ENCODE data around the gene CYTH1.
A peak's percentile ranks its signal among the peaks of the same experiment; 100 is the strongest.

Gene CYTH1

DNA sequence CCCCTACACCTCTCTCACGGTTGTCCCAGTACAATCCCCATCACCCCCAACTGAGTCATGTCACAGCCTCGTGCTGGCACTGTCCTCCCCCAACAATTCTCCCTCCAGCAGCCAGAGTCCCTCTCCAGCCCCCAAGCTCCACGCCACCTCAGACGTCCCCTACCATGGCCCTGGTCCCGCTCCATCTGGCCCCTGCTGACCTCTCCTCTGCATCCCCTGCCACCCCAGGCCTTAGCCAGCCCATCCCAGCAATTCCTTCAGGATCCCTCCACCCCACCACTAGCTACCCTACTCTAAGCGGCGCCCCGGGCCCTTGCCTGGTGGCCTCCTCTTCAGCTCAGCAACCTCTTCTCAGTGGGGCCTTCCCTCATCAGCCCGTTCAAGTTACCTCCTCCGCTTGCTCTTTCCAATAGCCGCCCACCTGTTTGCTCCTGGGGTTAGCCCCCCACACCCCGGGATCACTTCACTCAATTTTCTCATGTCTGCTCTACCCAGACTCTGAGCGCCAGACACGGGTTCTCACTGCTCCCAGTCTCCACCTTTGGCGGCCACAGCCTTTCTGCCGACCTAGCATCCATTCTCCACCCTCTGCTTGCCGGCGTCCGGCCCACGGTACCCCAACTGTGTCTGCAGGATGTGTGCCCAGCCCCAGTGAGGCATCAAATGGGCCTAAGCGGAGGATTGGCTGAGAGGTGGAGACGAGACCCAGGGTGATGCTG, 112.7 kb downstream of the CYTH1 start:
- no peak for DNase-seq

DNA sequence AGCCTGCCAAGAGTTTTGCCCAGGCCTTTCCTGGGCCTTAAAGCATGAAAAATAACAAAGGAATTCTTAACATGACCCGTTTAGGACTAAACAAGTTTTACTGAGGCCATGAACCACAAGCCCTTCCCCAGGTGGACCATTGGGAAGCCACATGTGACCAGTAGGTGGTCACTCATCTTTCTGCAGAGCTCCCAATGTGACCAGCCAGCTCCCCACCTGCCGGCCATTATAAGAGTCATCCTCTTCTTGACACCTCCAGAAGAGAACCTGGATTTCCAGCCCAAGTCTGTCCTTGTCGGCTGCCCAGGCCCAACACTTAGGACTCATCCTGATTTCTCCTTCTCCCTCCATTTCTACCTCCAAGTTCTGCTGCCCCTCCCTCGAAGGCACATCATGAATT, 113.2 kb downstream of the CYTH1 start:
- no peak for DNase-seq

DNA sequence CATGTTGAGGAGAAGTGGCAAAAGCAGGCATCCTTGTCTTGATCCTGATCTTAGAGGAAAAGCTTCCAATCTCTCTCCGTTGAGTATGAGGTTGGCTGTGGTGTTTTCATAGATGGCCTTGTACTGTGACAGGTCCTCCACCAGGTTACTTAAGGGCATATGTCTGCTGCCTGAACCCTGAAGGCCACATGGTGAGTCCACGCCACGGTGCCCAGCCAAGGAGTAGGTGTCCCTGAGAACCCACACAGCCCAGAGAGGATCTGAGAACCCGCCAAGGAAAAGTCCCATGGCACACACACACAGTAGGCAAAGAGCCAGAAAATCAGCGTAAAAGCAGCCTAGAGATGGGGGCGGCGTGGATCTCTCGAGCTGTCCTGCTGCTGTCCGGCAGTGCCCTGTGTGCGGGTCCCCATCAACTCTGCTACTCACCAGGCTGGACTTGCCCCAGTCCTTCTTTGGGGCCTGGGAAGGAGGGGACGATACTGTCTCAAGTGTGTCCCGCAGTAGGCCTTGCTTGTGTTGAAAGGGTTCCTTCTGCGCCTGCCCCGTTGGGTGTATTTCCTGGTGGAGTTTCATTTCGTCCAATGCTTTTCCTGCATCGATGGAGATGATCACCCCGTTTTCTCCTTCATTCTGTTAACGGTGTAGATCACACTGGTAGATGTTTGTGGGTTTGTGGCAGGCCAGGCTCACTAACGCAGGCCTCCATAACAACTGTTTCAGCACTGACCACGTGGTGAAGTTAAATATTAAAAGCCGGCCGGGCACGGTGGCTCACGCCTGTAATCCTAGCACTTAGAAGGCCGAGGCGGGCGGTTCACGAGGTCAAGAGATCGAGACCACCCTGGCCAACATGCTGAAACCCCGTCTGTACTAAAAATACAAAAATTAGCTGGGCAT, 114.1 kb downstream of the CYTH1 start:
- no peak for DNase-seq

DNA sequence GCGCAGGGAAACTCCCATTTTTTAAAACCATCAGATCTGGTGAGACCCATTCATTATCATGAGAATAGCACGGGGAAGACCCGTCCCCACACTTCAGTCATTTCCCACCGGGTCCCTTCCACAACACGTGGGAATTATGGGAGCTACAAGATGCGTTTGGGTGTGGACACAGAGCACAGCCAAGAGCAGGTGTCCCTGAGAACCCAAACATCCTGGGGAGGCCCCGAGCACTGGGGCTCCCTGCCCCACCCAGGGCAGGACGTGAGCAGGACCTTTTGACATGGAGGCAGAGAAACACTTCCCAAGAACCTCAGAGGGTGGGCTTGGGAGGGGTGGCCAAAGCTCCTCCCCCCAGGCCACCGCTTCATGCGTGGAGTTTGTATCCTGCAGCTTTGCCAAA, 115.0 kb downstream of the CYTH1 start:
- DNase-seq = no peak

DNA sequence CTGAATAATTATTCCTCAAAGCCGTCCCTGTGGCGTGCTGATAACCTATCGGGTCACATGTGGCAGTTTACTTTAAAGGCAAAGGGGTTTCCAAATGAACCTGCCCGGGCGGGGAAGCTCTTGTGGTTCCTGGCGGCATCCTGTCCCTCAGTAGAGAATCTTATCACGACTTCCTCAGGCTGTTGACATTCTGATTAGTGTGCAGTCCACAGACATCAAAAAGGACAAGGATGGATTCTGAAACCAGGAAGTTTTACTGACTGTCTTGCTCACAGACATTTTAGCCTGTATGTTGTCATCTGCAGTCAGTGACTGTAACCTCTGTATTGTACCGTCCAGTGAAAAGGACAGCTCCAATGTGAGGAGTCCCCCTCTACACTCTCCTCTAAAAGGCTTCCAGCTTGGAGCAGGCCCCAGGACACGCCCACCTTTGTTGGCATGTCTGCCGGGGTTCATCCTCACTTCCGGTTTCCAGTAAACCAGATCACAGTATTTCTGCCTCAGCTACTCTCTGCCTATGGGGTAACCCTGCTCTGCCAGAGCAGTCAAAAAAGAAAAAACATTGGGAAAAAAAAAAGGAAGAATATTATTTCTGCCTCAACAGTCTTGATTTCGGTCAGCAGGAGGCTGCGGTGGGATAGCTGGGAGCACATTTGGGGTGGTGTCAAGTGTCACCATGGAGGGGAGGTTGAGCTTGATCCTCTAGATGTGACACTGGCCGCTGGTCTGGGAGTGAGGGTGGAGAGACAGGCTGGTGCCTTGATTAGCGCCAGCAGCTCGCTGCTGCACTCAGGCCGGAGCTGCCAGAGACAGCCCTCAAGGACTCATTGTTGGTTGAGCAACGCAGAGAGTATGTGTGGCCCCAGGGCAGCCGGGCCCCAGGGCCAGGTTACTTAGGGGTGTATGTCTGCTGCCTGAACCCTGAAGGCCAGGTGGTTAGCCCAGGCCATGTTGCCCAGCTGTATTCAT, 115.8 kb downstream of the CYTH1 start:
- DNase-seq = no peak

DNA sequence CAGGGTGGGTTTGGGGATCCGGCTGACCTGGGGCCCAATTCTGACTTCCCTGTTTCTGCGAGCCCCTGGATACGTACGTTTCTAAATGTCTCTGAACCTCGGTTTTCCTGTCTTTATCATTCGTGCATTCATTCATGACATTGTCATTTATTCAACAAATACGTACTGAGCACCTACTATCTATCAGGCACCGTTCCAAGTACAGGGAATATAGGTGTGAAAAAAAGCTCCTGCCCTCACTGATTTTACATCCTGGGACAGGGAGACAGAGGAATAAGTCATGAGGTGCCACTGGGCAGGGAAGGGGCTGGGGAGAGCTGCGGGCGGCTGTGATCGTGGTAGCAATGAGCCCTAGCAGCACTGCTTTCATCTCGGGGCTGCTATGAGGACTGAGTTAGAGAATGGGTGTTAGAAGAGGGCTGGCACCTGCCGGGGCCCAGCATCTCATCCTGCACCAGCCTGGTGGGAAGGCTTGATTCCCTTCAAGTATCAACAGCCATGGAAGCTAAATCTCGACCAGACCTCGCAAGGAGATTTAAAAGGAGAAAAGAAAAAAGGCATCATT, 116.6 kb downstream of the CYTH1 start:
- DNase-seq = no peak

DNA sequence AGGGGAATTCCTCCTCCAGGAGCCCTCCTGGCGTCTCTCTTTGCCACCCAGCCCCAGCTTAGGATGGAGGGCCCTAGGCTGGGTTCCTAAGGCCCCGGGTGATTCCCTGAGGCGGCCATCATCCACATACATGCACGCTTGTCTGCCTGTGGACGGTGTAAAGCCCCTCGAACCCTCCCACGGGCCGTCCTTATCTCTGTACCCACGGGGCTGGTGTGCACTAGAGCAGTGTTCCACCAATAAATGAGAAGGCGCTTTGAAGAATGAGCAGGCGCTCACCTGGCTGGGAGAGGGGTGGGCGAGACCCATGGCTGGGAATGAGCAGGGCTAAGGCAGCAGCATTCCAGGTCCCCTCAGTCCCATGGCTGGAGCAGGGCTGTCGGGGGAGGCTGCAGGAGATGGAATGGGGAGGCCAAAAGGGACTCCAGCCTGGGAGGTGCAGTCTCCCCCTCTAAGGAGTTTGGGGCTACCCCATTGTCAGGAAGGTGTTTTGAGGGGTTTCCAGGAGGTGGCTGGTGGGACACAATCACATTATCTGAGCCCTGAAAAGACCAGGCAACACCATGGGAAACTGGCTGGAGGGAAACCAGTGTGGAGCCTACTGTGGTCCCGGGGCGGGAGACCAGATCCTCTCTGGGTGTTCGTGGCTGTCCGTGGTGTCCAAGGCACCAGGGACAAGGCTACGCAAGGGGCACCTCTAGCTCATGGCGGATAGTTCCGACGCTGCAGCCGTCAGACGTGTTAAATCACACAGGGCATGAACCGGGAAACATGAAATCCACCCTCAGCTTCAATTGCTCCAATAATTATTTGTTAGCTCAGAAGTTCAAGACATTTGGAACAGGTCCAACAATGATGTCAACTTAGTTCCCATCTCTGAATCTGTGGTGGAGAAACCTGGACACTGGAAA, 117.3 kb downstream of the CYTH1 start:
- peak; percentile 40 for DNase-seq

DNA sequence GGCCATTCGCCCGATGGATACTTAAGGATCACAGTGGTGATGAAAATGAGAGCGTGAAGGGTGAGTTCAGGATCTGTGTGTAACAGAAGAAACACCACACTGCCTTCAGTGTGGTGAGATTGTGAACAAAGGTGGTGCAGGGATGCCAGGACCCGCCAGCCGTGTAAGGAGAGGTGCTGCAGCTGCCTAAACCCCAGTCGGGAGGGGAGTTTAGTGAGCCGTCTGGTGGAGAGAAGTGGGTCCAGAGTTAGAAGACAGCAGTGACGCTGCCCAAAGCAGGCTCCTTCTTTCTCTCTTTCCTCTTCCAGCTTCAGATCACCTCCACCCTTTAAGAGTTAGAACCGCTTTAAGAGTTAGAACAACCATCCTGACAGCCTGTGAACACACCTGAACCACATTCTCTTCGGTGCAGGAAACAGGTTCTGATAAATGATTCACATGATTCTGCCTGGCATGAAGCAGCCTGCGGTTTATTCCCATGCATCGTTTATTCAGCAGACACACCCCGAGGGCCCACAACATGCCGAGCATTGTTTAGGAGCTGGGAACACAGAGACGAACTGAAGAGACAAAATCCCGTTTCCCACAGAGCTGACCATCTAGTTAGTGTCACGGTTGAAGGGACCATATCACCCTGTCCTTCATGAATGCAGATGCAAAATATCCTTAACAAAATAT, 120.8 kb downstream of the CYTH1 start:
- no peak for DNase-seq

DNA sequence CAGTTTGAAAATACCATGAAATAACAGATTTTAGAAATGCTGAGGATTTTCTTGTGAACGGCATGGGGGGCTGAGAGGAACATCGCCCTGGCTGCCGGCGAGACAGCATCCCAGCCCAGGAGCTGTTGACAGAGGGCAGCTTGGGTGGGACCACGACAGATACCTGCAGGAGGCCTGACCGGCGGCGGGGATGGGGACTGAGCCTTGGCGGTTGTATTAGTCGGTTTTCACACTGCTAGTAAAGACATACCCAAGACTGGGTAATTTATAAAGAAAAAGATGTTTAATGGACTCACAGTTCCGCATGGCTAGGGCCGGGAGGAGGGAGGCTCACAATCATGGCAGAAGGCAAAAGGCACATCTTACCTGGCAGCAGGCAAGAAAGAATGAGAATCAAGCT, 122.5 kb downstream of the CYTH1 start:
- no peak for DNase-seq

DNA sequence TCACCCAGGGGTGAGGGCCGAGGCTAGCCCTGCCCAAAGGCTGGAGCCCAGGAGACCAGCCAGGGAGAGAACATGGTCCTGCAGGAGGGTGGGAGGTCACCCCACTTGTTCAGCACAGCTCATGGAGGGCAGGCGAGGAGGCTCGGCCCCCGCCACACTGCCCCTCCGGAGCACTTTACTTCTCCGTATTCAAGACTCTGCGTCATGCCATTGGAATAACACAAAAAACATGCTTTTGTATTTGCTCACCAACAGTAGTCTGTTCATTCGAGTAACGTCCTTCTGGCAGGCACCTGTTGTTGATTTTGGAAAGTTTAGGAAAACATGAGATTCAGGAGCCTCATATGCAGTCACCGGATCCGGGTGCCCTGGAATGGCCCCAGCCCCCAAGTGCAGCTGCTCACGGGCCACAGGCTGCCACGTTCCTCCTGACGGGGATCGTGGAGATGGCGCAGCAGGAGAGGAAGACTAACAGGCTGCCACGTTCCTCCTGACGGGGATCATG, 123.7 kb downstream of the CYTH1 start:
- DNase-seq = no peak

DNA sequence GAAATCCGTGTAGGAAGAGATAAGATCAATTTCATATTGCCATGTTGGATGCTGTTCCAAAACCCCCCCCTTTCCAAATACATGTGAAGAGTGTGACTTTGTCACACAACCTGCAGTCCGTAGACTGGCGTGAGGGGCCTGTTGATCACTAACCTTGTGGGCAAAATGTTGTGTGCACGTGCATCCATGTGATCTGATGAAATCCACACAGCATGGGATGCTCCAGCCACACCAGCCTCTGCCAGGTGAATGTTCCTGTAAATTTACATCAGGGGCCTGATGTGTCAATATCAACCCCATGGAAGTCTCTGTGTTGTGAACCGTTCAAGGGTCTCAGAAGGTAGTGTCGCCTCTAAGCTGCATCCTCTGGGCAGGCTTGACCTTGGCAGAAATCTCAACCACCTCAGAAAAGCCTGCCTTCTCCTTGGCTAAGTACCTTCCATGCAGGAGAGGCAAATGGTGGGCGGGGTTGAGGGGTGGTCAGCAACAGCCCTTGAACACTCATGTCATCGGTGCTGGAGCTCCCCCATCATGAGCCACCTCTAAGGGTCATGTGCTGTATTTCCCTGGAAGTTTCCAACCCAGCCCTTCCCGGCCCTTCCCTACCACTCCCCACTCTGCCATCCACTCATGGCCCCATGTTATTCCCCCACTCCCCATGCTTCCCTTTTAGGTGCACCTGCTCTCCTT, 126.7 kb downstream of the CYTH1 start:
- no peak for DNase-seq

DNA sequence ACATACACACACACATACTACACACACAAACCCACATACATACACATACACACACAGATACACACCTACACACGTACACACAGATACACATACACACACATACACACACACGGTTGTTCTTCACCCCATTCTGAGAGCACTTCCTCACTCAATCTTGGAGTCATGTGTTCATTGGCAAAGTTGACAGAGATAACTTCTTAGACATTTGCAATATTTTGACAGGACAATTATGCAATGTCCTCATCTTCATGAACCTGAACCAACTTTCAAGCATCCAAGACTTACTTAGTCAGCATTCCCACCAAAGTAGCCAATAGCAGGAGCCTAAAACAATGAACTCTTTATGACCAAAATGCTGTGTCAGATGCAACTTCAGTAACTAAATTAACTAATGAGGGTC, 127.7 kb downstream of the CYTH1 start:
- no peak for DNase-seq

DNA sequence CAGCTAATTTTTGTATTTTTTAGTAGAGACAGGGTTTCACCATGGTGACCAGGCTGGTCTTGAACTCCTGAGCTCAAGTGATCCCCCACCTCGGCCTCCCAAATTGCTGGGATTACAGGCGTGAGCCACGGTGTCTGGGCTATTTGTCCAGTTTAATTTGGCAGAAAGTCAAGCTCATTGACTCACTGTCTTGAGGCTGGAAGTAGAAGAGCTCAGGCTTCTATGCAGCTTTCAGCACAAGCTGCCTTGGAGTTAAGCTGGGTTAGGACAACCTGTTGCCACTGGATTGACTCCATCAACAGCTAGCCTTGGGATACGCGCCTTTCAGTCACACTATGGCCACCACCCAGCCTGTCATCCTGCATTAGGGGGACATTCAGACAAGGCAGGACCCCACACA, 128.7 kb downstream of the CYTH1 start:
- DNase-seq = no peak

DNA sequence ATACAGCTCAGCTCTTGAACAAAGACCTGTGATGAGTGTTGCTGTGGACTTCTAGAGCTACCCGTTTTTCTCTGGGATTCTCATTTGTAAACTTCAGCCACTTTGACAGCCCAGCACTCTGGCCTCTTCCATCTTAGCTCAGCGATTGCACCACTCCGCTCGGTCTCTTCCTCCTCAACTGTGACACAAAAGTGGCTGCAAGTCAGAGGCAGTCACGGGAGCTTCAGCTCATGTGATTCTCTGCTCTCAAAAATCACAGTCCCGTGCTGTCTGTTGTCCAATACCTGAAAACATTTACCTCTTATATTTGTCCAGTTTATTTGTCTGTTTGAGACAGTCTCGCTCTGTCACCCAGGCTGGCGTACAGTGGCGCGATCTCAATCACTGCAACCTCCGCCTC, 129.2 kb downstream of the CYTH1 start:
- no peak for DNase-seq

DNA sequence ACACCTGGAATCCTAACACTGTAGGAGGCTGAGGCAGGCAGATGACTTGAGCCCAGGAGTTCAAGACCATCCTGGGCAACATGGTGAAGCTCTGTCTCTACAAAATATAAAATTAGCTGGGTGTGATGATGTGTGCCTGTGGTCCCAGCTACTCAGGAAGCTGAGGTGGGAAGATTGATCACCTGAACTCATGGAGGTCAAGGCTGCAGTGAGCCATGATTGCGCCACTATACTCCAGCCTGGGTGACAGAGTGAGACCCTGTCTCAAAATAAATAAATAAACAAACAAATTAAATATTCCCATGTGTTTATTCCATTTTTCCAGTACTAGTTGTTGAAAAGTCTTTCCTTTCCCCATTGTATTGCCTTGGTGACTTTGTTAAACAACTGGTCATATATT, 130.0 kb downstream of the CYTH1 start:
- no peak for DNase-seq

DNA sequence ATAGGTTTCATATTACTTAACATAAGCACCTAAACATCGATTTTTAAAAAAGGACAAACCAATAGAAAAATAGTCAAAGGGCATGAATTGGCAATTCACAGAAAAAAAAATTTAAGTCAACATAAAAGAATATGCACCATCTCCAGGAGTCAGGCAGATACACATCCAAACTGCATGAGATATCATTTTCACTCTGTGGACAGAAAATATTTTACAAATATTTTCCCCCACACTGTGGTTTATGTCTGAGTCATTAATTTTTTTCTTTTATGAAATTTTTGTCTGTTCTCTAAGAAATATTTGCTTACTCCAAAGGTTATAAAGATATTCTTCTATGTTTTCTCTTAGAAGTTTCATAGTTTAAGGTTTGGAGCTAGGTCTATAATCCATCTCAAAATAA, 130.5 kb downstream of the CYTH1 start:
- DNase-seq = no peak

DNA sequence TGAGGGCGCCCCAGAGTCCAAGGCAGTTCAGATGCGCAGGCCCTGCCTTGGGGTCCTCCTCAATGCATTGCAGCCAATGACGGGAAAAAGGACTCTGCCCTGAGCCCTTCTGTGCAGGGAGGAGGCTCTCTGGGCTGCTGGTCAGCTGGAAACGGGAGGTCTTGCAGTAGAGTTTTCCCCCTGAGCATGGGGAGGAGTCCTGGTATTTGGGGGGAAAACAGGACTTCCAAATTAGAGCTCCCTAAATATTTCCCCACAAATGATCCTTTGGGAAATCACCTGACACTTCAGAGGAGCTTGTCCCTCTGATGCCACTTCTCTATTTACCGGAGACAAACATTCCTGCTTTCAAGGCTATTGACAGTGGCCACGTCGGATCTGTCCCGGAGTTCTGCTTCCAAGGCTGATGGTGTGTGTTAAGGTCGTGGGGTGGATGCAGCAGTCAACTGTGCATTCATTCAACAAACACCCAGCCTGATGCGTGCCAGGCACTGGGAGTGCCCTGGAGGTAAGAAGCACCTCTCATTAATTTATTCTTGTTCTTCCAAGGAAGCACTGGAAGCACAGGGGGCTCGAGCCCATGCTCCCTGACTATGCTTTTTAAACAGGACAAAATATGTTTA, 131.9 kb downstream of the CYTH1 start:
- DNase-seq = no peak

DNA sequence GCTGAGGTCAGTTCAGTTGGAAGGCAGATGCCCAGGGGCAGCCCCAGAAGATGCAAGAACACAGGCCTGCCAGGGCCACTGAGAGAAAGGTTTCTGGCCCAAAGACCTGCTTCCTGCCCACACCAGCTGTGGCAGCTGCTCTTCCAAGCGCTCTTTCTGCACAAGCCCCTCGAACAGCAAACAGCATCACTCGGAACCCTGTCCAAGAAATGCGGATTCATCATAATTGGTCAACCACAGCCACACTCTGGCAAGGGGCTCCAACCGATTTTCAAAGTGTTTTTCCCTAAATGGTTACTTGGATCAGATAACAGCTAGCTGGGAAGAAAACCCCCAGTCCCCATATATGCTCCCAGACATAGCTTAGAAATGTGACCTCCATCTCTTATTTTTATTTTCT, 133.8 kb downstream of the CYTH1 start:
- DNase-seq = no peak

DNA sequence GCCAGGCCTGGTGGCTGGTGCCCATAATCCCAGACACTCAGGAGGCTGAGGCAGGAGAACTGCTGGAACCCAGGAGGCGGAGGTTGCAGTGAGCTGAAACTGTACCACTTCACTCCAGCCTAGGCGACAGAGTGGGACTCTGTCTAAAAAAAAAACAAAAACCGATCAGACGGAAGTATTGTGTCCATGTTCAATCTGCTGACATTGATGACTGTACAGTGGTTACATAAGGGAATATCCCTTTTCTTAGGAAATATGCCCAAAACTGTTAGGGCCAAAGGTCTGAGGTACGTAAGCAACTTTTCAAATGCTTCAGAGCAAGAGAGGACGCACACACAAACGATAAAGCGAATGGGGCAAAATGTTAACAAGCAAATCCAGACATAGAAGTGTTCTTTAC, 135.0 kb downstream of the CYTH1 start:
- DNase-seq = no peak

Data from NCI-H2227 treated with DMSO at 0.1 percent for 48 hours (cell line).